GM21447 (cell line): ENCODE data around the gene GEMIN4.
"Not testable (repeated sequence)": the region's sequence is repeated elsewhere in the genome, so short reads cannot be mapped to it uniquely, and the experiment has no call there.

Experiments used
- ATAC-seq: cut with Tn5 transposase; IDR thresholded peaks from one replicate; pipeline ENCODE4 v1.9.1; 2021; ENCODE audit not compliant: unreplicated experiment

Gene GEMIN4

DNA sequence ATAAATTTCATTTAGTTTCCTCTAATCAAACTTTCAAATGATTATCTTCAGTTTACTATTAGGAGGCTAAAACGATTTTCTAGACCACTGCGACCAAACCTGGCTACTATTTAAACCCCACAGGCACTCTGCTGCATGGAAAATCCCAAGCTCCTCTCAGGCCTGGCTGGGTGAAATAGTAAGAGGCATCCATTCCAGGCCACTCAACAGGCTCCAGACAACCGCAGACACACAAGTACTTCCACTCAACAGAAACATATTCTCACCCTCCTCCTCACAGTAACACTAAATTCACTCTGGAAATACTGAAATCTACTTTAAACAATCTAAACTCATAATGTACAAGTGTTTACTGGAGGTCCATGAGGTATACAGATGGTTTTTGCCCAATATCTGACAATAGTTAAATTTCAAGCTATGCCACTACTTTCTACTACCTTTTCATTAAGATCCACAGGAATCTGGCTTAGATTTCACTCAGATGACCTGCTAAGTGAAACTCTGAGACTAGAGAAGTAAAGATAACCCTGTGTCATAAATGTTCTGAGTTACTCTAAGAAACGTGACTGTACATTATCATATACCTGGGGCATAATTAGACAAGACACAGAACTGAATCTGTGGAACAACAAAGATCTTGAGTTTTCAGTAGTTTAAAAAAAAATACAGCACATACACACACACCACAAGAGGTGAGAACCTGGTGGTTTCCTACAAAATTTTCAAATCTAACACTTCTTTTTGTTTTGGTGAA is 47.8 kb downstream of the GEMIN4 start:
- no peak for ATAC-seq

GRCh38 chr17:703081-703875 is 48.8 kb downstream of the GEMIN4 start:
- ATAC-seq = no peak

DNA sequence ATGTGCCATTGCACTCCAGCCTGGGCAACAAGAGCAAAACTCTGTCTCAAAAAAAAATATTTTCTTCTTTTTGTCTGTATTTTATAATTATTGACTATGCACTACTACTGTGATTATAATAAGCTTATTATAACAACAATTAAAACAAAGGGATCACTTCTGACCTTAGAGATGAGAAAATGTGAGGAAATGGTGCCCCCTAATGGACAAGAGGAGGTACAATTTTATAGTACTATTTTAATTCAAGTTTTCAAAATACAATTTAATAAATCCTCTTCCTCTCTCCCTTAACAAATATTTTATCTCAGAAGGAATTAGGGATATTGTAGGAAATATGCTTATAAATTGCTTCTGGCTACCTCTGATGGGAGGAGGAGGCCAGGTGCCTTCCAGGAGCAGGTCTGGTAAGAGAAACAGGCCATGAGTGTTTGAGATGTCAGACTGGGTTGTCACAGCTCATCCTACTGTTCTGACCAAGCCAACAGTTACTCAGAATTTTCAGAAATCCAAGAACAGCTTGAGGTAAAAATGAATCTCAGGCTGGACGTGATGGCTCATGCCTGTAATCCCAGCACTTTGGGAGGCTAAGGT is 51.5 kb downstream of the GEMIN4 start:
- no peak for ATAC-seq

DNA sequence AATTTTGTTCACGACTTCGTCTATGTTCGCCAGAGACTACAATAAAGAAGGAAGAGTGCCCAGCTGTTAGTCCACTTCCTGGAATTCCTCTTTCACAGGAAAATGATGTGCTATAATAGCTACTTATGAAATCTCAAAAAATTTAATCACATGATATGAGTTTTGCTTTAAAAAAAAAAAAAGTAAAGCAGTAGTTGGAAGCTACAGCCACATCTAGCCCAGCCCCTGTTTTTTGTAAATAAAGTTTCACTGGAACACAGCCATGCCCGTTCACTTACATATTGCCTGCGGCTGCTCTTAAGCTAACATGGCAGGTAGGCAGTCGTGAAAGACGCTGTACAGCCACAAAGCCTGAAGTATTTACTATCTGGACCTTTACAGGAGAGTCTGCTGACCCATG is 52.7 kb downstream of the GEMIN4 start:
- ATAC-seq = no peak

- ATAC-seq = not testable (repeated sequence)
These were observed 54.0 kb downstream of the GEMIN4 start for GRCh38 chr17:698096-698495.

- ATAC-seq = no peak
These were observed 54.4 kb downstream of the GEMIN4 start for GRCh38 chr17:697682-698081.

DNA sequence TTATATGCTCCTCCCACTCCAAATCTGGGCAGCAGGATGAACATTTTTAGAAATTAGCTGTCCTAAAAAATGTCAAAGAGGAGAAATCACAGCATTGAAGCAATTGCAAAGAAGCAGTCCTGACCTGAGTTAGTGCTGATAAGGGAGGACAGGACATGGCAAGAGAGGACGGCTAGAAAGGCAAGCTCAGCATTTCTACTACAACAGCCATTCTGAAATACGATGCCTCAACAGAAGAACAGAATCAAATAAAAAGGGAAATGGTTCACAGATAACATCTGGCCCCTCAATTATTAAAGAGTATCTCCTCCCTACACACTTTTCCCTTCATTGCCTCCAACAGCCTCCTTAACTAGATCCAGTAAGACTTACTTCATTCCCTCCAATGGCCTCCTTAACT is 55.7 kb downstream of the GEMIN4 start:
- no peak for ATAC-seq
